ENCODE data around the gene FCHSD2.
A peak's percentile ranks its signal among the peaks of the same experiment; 100 is the strongest.

FCHSD2 gene

GRCh38 chr11:72971192-72971967 is 170.7 kb downstream of the FCHSD2 start:
- no peak for DNase-seq (ENCODE audit: low read depth)

GRCh38 chr11:72970557-72971118 is 171.5 kb downstream of the FCHSD2 start:
- DNase-seq (ENCODE audit: low read depth), result no peak

GRCh38 chr11:72969894-72970335 is 172.2 kb downstream of the FCHSD2 start:
- peak; percentile 59 for DNase-seq (ENCODE audit: low read depth)

- DNase-seq (ENCODE audit: low read depth), result no peak
Observed at GRCh38 chr11:72968390-72968789, 173.7 kb downstream of the FCHSD2 start.

- no peak for DNase-seq (ENCODE audit: low read depth)
Observed at GRCh38 chr11:72965672-72966071, 176.4 kb downstream of the FCHSD2 start.

GRCh38 chr11:72962717-72963116 is 179.4 kb downstream of the FCHSD2 start:
- no peak for DNase-seq (ENCODE audit: low read depth)

- no peak for DNase-seq (ENCODE audit: low read depth)
Observed at GRCh38 chr11:72962084-72962483, 180.0 kb downstream of the FCHSD2 start.

- no peak for DNase-seq (ENCODE audit: low read depth)
Observed at GRCh38 chr11:72959998-72960731, 182.0 kb downstream of the FCHSD2 start.

GRCh38 chr11:72958791-72959190 is 183.3 kb downstream of the FCHSD2 start:
- no peak for DNase-seq (ENCODE audit: low read depth)

GRCh38 chr11:72955466-72955865 is 186.7 kb downstream of the FCHSD2 start:
- no peak for DNase-seq (ENCODE audit: low read depth)

GRCh38 chr11:72954860-72955259 is 187.3 kb downstream of the FCHSD2 start:
- DNase-seq (ENCODE audit: low read depth), result no peak

- no peak for DNase-seq (ENCODE audit: low read depth)
Observed at GRCh38 chr11:72953637-72954036, 188.5 kb downstream of the FCHSD2 start.

- no peak for DNase-seq (ENCODE audit: low read depth)
Observed at GRCh38 chr11:72951888-72952287, 190.2 kb downstream of the FCHSD2 start.

GRCh38 chr11:72951193-72951592 is 190.9 kb downstream of the FCHSD2 start:
- no peak for DNase-seq (ENCODE audit: low read depth)

GRCh38 chr11:72950685-72951084 is 191.4 kb downstream of the FCHSD2 start:
- DNase-seq (ENCODE audit: low read depth), result no peak

GRCh38 chr11:72947229-72947628 is 194.9 kb downstream of the FCHSD2 start:
- DNase-seq (ENCODE audit: low read depth), result no peak

- no peak for DNase-seq (ENCODE audit: low read depth)
Observed at GRCh38 chr11:72943664-72944063, 198.5 kb downstream of the FCHSD2 start.

- DNase-seq (ENCODE audit: low read depth), result no peak
Observed at GRCh38 chr11:72940417-72940816, 201.7 kb downstream of the FCHSD2 start.

- no peak for DNase-seq (ENCODE audit: low read depth)
Observed at GRCh38 chr11:72939031-72939430, 203.1 kb downstream of the FCHSD2 start.

- DNase-seq (ENCODE audit: low read depth), result no peak
Observed at GRCh38 chr11:72937439-72937838, 204.7 kb downstream of the FCHSD2 start.

GRCh38 chr11:72935700-72936099 is 206.4 kb downstream of the FCHSD2 start:
- DNase-seq (ENCODE audit: low read depth), result no peak

GRCh38 chr11:72932132-72932570 is 210.0 kb downstream of the FCHSD2 start:
- peak; percentile 21 for DNase-seq (ENCODE audit: low read depth)

- DNase-seq (ENCODE audit: low read depth), result no peak
Observed at GRCh38 chr11:72930008-72930407, 212.1 kb downstream of the FCHSD2 start.

Data from GM04504 (cell line).